Right cardiac atrium (tissue), 5 donors: ENCODE data around the gene HSP90AB1. TPM values are rescaled to one million over a fixed set of nuclear protein-coding genes. Genes with fewer than 3 reads are reported as not detected.

Source experiments
- ATAC-seq, 2 donors: fragments of 200-7000 bp; cut with Tn5 transposase; one replicate each; pipeline versions ENCODE4 v1.8.0 to v1.9.1; 2020; ENCODE audit warnings: moderate library complexity in 2 of 2, mild to moderate bottlenecking in 1 of 2
- DNase-seq, 3 donors: peaks; one replicate each; pipeline ENCODE4 v3.0.0-alpha.2; 2020
- H3K27ac ChIP-seq: one replicate; pipeline ENCODE4 v1.5.1; 2013; ENCODE audit warnings: mild to moderate bottlenecking, low read length, control low read depth, moderate library complexity
- H3K27me3 ChIP-seq: one replicate; pipeline ENCODE4 v1.6.1; 2013; ENCODE audit not compliant: control insufficient read depth, insufficient read depth
- H3K4me1 ChIP-seq: one replicate; pipeline ENCODE4 v1.6.1; 2013; ENCODE audit warnings: low read length; ENCODE audit not compliant: control insufficient read depth, insufficient read depth
- H3K4me3 ChIP-seq: one replicate; pipeline ENCODE4 v1.5.1; 2013; ENCODE audit warnings: low read length, control low read depth
- H3K9me3 ChIP-seq: one replicate; pipeline ENCODE4 v1.6.1; 2013; ENCODE audit warnings: low read length; ENCODE audit not compliant: control insufficient read depth
- WGBS: extraction: QIAGEN DNeasy Blood & Tissue Kit; methylation state at CpG from one replicate; pipeline ENCODE4 v1.1.7; 2013; 5-methylcytosine and 5-hydroxymethylcytosine counted together
- intact Hi-C, 4 donors: fragments of 100-400 bp; cut with DNase I; formaldehyde crosslinking; loops; one replicate each; pipeline versions ENCODE4 v1.11.0 to v1.14.0; 2022 to 2023
- polyA plus RNA-seq: library from polyadenylated mRNA; stranded (reverse); fragments of 200-250 nt; gene quantifications from one replicate; pipeline ENCODE4 v1.2.3, GENCODE V29; 2013
- total RNA-seq, 4 donors: library from RNA; stranded (reverse); fragmentation: NEBNext Ultra II Directional; extraction: Animal tissue kit (Norgen Biotek cat#: 25700); gene quantifications; one replicate each; pipeline ENCODE4 v1.2.1, GENCODE V29; 2021
- donor health status: healthy with polysubstance abuse.
- donor health status: DM: no; HTN: yes; CAD: no.
- donor health status: DM: no; HTN: no; CAD: no.
- donor health status: DM: no; HTN: yes; CAD: no; lungs with severe emphysema.
- donor health status: DM: yes; HTN: yes; CAD: no.

The HSP90AB1 gene
- total and polyA plus RNA-seq, 5 donors = 586 to 993 (median 869) TPM

DNA sequence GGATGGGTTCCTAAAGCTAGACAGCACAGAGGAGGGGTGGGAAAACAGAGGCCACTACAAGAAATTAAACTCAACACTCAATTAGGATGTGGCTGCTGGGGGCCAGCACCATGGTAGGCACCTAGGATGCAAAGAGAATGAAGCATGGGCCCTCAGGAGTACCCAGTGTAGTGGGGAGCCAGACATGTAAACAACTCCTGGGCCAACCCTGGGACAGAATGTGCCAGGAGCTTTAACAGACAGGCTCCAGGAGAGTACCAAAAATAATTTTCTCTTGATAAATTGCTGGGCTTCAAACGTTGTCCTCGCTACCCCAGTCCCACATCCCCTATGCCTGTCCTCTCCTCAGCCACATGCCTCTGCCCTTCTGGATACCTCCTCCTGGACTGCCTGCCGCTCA lies 25.0 kb downstream of the HSP90AB1 start:
- 56% methylated on average over 3 of the region's 3 CpGs for WGBS
- DNase-seq (no peak), ATAC-seq (no peak)
- Histone ChIP-seq H3K27me3 (no peaks in the 10 kb centered on the region), H3K27ac (no peak overlapping the region), H3K9me3 (no peaks in the 10 kb centered on the region), H3K4me3 (no peak overlapping the region), H3K4me1 (no peaks in the 10 kb centered on the region)
- intact Hi-C loops = loop anchor here in 1 of 4 donors (10.0 kb wide), 1 partner anchor 63 kb away; no protein-coding TSS in a partner anchor

DNA sequence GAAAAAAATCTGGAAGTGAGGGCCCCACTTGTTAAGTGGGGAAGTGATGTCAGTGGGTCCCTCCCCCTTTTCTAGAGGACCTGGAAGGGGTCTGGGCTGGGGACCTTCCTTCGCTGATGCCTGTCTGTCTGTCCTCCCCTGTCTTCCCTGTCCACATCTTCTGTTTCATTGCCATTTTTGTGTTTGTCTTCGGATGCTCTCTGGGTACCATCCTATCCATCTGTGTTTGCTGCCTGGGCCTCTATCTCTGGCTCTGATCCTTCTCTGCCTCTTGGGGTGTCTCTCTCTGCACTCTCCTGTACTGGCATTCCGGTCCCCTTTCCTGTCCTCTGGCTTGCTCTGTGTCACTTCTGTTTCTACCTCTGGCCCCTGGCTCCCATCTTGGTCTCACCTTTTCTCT lies 25.6 kb downstream of the HSP90AB1 start:
- no peak for ATAC-seq
- Histone ChIP-seq H3K4me1 (no peaks in the 10 kb centered on the region), H3K9me3 (no peaks in the 10 kb centered on the region), H3K27ac (no peak overlapping the region), H3K27me3 (no peaks in the 10 kb centered on the region), H3K4me3 (no peak overlapping the region)
- WGBS = 85% methylated on average over 3 of the region's 3 CpGs
- DNase-seq = no peak
- intact Hi-C loops = loop anchor here in 1 of 4 donors (10.0 kb wide), 1 partner anchor 62 kb away; no protein-coding TSS in a partner anchor

- intact Hi-C loops = loop anchor here in 1 of 4 donors (10.0 kb wide), 1 partner anchor 62 kb away; no protein-coding TSS in a partner anchor
- H3K4me3 ChIP-seq = no peak overlapping the region
- 84% methylated on average over 23 of the region's 23 CpGs for WGBS
- DNase-seq (no peak), ATAC-seq (no peak)
- no peaks in the 10 kb centered on the region for H3K4me1 ChIP-seq
- H3K27ac ChIP-seq = no peak overlapping the region
- H3K27me3 ChIP-seq = no peaks in the 10 kb centered on the region
- no peaks in the 10 kb centered on the region for H3K9me3 ChIP-seq
Measured at GRCh38 chr6:44272999-44273566, 26.2 kb downstream of the HSP90AB1 start.

DNA sequence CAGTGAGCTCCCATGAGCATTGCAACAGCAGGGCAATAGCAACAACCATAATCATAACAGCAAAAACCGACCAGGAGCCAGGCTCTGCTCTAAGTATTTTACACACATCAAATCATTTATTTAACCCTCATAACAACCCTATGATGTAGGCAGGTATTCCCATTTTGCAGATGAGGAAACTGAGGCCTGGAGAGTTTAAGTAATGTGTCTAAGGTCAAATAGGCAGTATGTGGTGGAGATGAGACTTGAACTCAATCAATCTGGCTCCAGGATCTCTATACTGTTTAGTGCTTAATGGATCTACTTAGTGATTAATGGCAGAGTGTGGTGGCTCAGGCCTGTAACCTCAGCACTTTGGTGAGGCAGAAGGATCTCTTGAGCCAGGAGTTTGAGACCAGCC lies 26.7 kb downstream of the HSP90AB1 start:
- Histone ChIP-seq H3K4me1 (no peaks in the 10 kb centered on the region), H3K27me3 (no peaks in the 10 kb centered on the region), H3K4me3 (no peak overlapping the region), H3K9me3 (no peaks in the 10 kb centered on the region), H3K27ac (no peak overlapping the region)
- WGBS = 54% methylated on average over 1 of the region's 1 CpG
- intact Hi-C loops = loop anchor here in 1 of 4 donors (10.0 kb wide), 1 partner anchor 61 kb away; no protein-coding TSS in a partner anchor
- DNase-seq (no peak), ATAC-seq (no peak)

- ATAC-seq (no peak), DNase-seq (no peak)
- no peak overlapping the region for H3K4me3 ChIP-seq
- no peaks in the 10 kb centered on the region for H3K9me3 ChIP-seq
- 80% methylated on average over 59 of the region's 59 CpGs for WGBS
- no peak overlapping the region for H3K27ac ChIP-seq
- no peaks in the 10 kb centered on the region for H3K4me1 ChIP-seq
- H3K27me3 ChIP-seq = no peaks in the 10 kb centered on the region
- intact Hi-C loops = loop anchor here in 1 of 4 donors (10.0 kb wide), 1 partner anchor 59 kb away; no protein-coding TSS in a partner anchor
Measured at GRCh38 chr6:44275271-44275748, 28.4 kb downstream of the HSP90AB1 start.

- Histone ChIP-seq H3K27ac (no peak overlapping the region), H3K4me3 (peak overlapping the region; percentile 14), H3K4me1 (no peaks in the 10 kb centered on the region), H3K27me3 (no peaks in the 10 kb centered on the region), H3K9me3 (no peaks in the 10 kb centered on the region)
- 12% methylated on average over 109 of the region's 109 CpGs for WGBS
- peak; percentile 20 to 24 for ATAC-seq
- DNase-seq = no peak
- intact Hi-C loops = loop anchor here in 1 of 4 donors (10.0 kb wide), 1 partner anchor 59 kb away; no protein-coding TSS in a partner anchor
Measured at GRCh38 chr6:44275749-44276648, 29.1 kb downstream of the HSP90AB1 start.

DNA sequence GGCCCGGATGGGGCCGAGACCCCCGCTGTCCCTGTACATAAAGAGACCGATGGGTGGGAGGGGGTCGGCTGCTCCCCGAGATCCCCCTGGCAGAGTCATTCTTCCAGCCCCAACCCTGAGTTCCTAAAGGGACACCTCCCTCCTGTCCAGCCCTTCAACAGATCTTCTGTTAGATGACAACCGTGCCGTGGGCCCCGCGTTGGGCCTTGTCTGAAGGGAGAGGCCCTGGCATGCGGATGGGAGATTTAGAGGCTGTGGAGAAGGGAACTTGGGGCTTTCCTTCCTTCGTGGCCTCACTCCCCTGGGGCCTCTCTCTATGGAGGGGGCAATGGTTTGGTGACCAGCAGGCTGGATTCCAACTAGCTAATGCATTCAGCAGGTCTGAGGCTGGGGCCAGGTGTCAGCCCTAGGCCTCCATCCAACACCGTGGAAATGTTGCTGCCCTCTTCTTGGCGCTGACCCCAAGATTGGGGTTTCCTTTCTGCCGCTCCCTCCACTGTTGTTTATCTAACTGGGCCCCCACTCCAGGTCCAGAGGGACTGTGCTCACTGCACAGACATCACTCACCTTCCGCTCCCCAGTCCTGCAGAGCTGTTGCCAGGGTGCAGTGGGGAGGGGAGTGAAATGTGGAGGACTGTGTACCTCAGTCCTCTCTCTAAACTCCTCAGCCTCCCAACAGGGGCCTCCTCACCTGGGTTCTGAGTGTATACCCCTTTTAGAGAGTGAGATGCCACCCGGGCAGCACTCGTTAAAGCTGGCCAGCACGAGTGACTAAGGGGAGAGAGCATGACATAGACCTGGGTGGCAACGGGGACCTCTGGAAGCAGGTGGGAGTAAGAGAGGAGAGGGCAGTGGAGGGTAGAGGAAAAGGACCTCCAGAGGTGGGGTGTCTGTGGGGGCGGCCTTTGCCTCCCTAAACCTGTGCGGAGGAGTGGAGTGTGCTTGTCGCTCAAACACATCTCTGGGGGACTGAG lies 30.1 kb downstream of the HSP90AB1 start:
- DNase-seq (no peak), ATAC-seq (no peak)
- intact Hi-C loops = loop anchor here in 1 of 4 donors (10.0 kb wide), 1 partner anchor 58 kb away; no protein-coding TSS in a partner anchor
- H3K4me1 ChIP-seq = no peaks in the 10 kb centered on the region
- no peaks in the 10 kb centered on the region for H3K27me3 ChIP-seq
- H3K9me3 ChIP-seq = no peaks in the 10 kb centered on the region
- 80% methylated on average over 23 of the region's 23 CpGs for WGBS
- H3K27ac ChIP-seq = no peak overlapping the region
- H3K4me3 ChIP-seq = no peak overlapping the region

DNA sequence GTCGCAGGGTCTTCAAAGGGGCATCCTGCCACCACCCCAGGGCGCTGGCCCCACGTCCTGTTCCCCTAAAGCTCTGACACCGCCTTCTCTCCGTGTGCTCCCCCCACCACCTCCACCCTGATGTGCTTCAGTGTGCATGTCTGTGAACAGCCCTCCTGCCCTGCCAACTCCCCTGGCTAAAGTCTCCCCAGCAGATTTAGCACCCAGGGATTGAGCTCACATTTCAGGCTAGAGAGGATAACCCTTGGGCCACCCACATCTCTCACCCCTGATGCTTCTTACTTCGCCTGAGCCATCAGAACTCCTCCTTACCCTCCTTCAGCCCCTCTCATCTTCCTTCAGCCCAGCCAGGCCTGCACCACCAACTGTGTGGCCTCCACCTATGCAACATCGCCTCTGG lies 30.9 kb downstream of the HSP90AB1 start:
- DNase-seq (no peak), ATAC-seq (no peak)
- Histone ChIP-seq H3K4me3 (no peak overlapping the region), H3K4me1 (no peaks in the 10 kb centered on the region), H3K9me3 (no peaks in the 10 kb centered on the region), H3K27ac (no peak overlapping the region), H3K27me3 (no peaks in the 10 kb centered on the region)
- 70% methylated on average over 7 of the region's 7 CpGs for WGBS
- intact Hi-C loops = loop anchor here in 1 of 4 donors (10.0 kb wide), 1 partner anchor 57 kb away; no protein-coding TSS in a partner anchor

DNA sequence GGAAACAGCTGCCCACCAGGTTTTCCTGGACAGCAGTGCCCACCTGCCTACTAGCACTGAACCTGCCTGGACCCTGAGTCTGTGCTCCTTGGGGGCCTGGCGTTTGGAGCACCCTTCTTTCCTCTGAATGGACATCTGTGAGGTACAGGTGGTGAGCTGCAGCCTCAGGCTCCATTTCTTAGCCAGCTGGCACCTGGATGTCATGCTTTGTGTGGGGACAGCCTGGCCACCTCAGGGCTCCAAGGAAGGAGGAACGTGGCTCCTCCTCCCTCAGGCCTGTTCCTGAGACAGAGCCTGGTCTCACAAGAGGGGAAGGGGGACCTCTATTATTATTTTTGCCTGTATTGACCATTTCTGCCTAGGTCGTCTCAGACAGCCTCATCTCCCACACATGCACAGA lies 31.4 kb downstream of the HSP90AB1 start:
- H3K4me1 ChIP-seq = no peaks in the 10 kb centered on the region
- intact Hi-C loops = loop anchor here in 1 of 4 donors (10.0 kb wide), 1 partner anchor 56 kb away; no protein-coding TSS in a partner anchor
- no peak for ATAC-seq
- no peaks in the 10 kb centered on the region for H3K27me3 ChIP-seq
- no peaks in the 10 kb centered on the region for H3K9me3 ChIP-seq
- no peak for DNase-seq
- 55% methylated on average over 3 of the region's 3 CpGs for WGBS
- H3K27ac ChIP-seq = no peak overlapping the region
- no peak overlapping the region for H3K4me3 ChIP-seq
